H1 (cell line): ENCODE results near the gene ADPRHL1. TPM values are rescaled to one million over a fixed set of nuclear protein-coding genes. Genes with fewer than 3 reads are reported as not detected.

Experiments
- CTCF ChIA-PET: fragments of 300-600 bp; sonication (Branson Sonifier 250); formaldehyde crosslinking; loops from one replicate; lab custom pipeline; 2021; ENCODE audit not compliant: partially characterized antibody; lab: Charles Lee
- POLR2A ChIA-PET: fragments of 300-600 bp; sonication (Branson Sonifier 250); formaldehyde crosslinking; loops from one replicate; lab custom pipeline; 2021; ENCODE audit warnings: inconsistent platforms; ENCODE audit not compliant: partially characterized antibody; lab: Charles Lee
- DNase-seq, 2 experiments: peaks; one replicate each; pipeline versions ENCODE4 v3.0.0 to v3.0.0-alpha.2; 2010 to 2022; ENCODE audit warnings: low spot score in 2 of 2, low read depth in 1 of 2, mixed read lengths in 1 of 2
- FAIRE-seq: peaks from 2 replicates; lab custom pipeline; 2011; peaks lifted over from hg19 to GRCh38; lab: Jason Lieb, UNC
- H2AFZ ChIP-seq: 2 replicates; pipeline ENCODE4 v1.8.1; 2012; ENCODE audit warnings: low read length, inconsistent platforms
- H2AK5ac ChIP-seq: 2 replicates; pipeline ENCODE4 v1.6.1; 2013; ENCODE audit warnings: low read depth, low read length
- H2BK120ac ChIP-seq: replicated peaks from 2 replicates; pipeline ENCODE3; 2013; ENCODE audit warnings: low read depth, low read length, inconsistent platforms
- H2BK12ac ChIP-seq: 2 replicates; pipeline ENCODE4 v1.6.1; 2013; ENCODE audit warnings: low read depth, low read length
- H2BK15ac ChIP-seq: 2 replicates; pipeline ENCODE4 v1.6.1; 2013; ENCODE audit warnings: low read length
- H2BK20ac ChIP-seq: 2 replicates; pipeline ENCODE4 v1.6.1; 2013; ENCODE audit warnings: low read length
- H2BK5ac ChIP-seq: 2 replicates; pipeline ENCODE4 v1.6.1; 2013; ENCODE audit warnings: low read depth, low read length
- H3K14ac ChIP-seq: 2 replicates; pipeline ENCODE4 v1.6.1; 2013; ENCODE audit warnings: inconsistent platforms; ENCODE audit not compliant: insufficient read length
- H3K18ac ChIP-seq: 2 replicates; pipeline ENCODE4 v1.6.1; 2013; ENCODE audit warnings: low read length; ENCODE audit errors: extremely low read depth
- H3K23ac ChIP-seq: 2 replicates; pipeline ENCODE4 v1.6.1; 2013; ENCODE audit warnings: inconsistent platforms; ENCODE audit not compliant: insufficient read length
- H3K23me2 ChIP-seq: 2 replicates; pipeline ENCODE4 v1.6.1; 2013; ENCODE audit warnings: low read depth, low read length
- H3K27ac ChIP-seq: 2 replicates; pipeline ENCODE4 v1.6.1; 2011; ENCODE audit warnings: low read depth, low read length, inconsistent platforms
- H3K27me3 ChIP-seq, 4 experiments: replicated peaks in 1 of 4; 1 replicate in 1 of 4; 2 replicates in 3 of 4; pipeline versions ENCODE4 v1.6.1 to v1.8.1; 2011 to 2013; ENCODE audit warnings: low read length in 3 of 4, mild to moderate bottlenecking in 3 of 4, inconsistent platforms in 2 of 4, mixed read lengths in 2 of 4, moderate library complexity in 1 of 4; ENCODE audit not compliant: control insufficient read depth in 3 of 4, insufficient read depth in 3 of 4; ENCODE audit errors: extremely low read depth in 1 of 4
- H3K36me3 ChIP-seq, 4 experiments: 2 replicates each; pipeline versions ENCODE4 v1.6.1 to v1.8.1; 2011 to 2013; ENCODE audit warnings: mild to moderate bottlenecking in 4 of 4, low read length in 3 of 4, moderate library complexity in 2 of 4, control low read depth in 1 of 4, inconsistent platforms in 1 of 4; ENCODE audit not compliant: insufficient read depth in 4 of 4, control insufficient read depth in 2 of 4
- H3K4ac ChIP-seq: replicated peaks from 2 replicates; pipeline ENCODE3; 2013; ENCODE audit warnings: low read length, low read depth, mixed read lengths, inconsistent platforms; ENCODE audit not compliant: insufficient read length
- H3K4me1 ChIP-seq, 4 experiments: replicated peaks in 1 of 4; 1 replicate in 1 of 4; 2 replicates in 3 of 4; pipeline versions ENCODE4 v1.6.1 to v1.8.1; 2011 to 2013; ENCODE audit warnings: low read length in 3 of 4, inconsistent platforms in 2 of 4, mixed read lengths in 1 of 4; ENCODE audit not compliant: insufficient read depth in 4 of 4, control insufficient read depth in 3 of 4
- H3K4me2 ChIP-seq, 2 experiments: 2 replicates each; pipeline versions ENCODE4 v1.6.1 to v1.8.1; 2011 to 2013; ENCODE audit warnings: low read depth in 2 of 2, low read length in 2 of 2, control low read depth in 1 of 2, inconsistent platforms in 1 of 2, mild to moderate bottlenecking in 1 of 2; ENCODE audit not compliant: insufficient read depth in 1 of 2
- H3K4me3 ChIP-seq, 4 experiments: fragments of 200-600, 300-600 bp in 1 of 4; sonication (generic), shearing (Covaris generic), sonication (Bioruptor Twin) in 1 of 4; 2 replicates each; pipeline versions ENCODE4 v1.5.1 to v1.8.1; 2011 to 2016; ENCODE audit warnings: low read length in 4 of 4, low read depth in 3 of 4, control low read depth in 2 of 4, inconsistent platforms in 2 of 4, mild to moderate bottlenecking in 2 of 4, mixed read lengths in 1 of 4, moderate library complexity in 1 of 4; ENCODE audit not compliant: insufficient read depth in 2 of 4; ENCODE audit errors: extremely low read depth in 1 of 4
- H3K56ac ChIP-seq: replicated peaks from 2 replicates; pipeline ENCODE3; 2013; ENCODE audit warnings: low read depth, mild to moderate bottlenecking, mixed read lengths, low read length, inconsistent platforms; ENCODE audit not compliant: insufficient read length
- H3K79me1 ChIP-seq: 2 replicates; pipeline ENCODE4 v1.6.1; 2013; ENCODE audit warnings: low read depth, low read length, control low read depth
- H3K79me2 ChIP-seq, 2 experiments: 2 replicates each; pipeline versions ENCODE4 v1.6.1 to v1.8.1; 2012 to 2013; ENCODE audit warnings: low read length in 2 of 2, mild to moderate bottlenecking in 2 of 2, inconsistent platforms in 1 of 2; ENCODE audit not compliant: insufficient read depth in 2 of 2, control insufficient read depth in 1 of 2
- H3K9ac ChIP-seq, 4 experiments: replicated peaks in 1 of 4; 1 replicate in 1 of 4; 2 replicates in 3 of 4; pipeline versions ENCODE4 v1.6.1 to v1.8.1; 2011 to 2013; ENCODE audit warnings: low read depth in 3 of 4, low read length in 3 of 4, control low read depth in 2 of 4, mild to moderate bottlenecking in 2 of 4, moderate library complexity in 2 of 4, inconsistent platforms in 1 of 4; ENCODE audit errors: extremely low read depth in 1 of 4
- H3K9me3 ChIP-seq, 2 experiments: 2 replicates each; pipeline versions ENCODE4 v1.6.1 to v1.8.1; 2012 to 2013; ENCODE audit warnings: mild to moderate bottlenecking in 2 of 2, moderate library complexity in 2 of 2, control low read depth in 1 of 2, inconsistent platforms in 1 of 2, low read depth in 1 of 2, low read length in 1 of 2, mixed read lengths in 1 of 2; ENCODE audit not compliant: insufficient read depth in 2 of 2
- H4K20me1 ChIP-seq, 2 experiments: replicated peaks in 1 of 2; 2 replicates each; pipeline versions ENCODE3 to v1.8.1; 2011 to 2013; ENCODE audit warnings: inconsistent platforms in 2 of 2, low read length in 2 of 2, mild to moderate bottlenecking in 1 of 2; ENCODE audit not compliant: insufficient read depth in 2 of 2, control insufficient read depth in 1 of 2
- H4K5ac ChIP-seq: 2 replicates; pipeline ENCODE4 v1.6.1; 2013; ENCODE audit warnings: low read length, low read depth, mixed read lengths, inconsistent platforms; ENCODE audit not compliant: insufficient read length
- H4K8ac ChIP-seq: 2 replicates; pipeline ENCODE4 v1.8.0; 2013; ENCODE audit warnings: mild to moderate bottlenecking, moderate library complexity, low read length, inconsistent platforms; ENCODE audit not compliant: insufficient read depth; ENCODE audit errors: extremely low read depth
- H4K91ac ChIP-seq: replicated peaks from 2 replicates; pipeline ENCODE3; 2013; ENCODE audit warnings: low read length, mixed read lengths, inconsistent platforms; ENCODE audit not compliant: insufficient read length
- CREB1 ChIP-seq: IDR thresholded peaks from 2 replicates; pipeline ENCODE4 v1.6.1; 2012; ENCODE audit warnings: inconsistent platforms
- EGR1 ChIP-seq: IDR thresholded peaks from 2 replicates; pipeline ENCODE4 v1.6.1; 2011; ENCODE audit warnings: low read depth, low read length, borderline replicate concordance
- KDM1A ChIP-seq: fragments of 200-600, 300-600 bp; sonication (generic); IDR thresholded peaks from 2 replicates; pipeline ENCODE4 v1.7.1; 2016; ENCODE audit warnings: mild to moderate bottlenecking, low read length, borderline replicate concordance
- KDM5A ChIP-seq: fragments of 200-600 bp; IDR thresholded peaks from 2 replicates; pipeline ENCODE4 v1.7.1; 2012; ENCODE audit warnings: mild to moderate bottlenecking, low read length, inconsistent platforms, mixed read lengths
- NANOG ChIP-seq: IDR thresholded peaks from 2 replicates; pipeline ENCODE4 v1.6.1; 2011; ENCODE audit warnings: low read length, low read depth, mild to moderate bottlenecking, inconsistent platforms; ENCODE audit not compliant: insufficient read depth, poor library complexity, severe bottlenecking
- NRF1 ChIP-seq: IDR thresholded peaks from 2 replicates; pipeline ENCODE4 v1.6.1; 2011; ENCODE audit warnings: mild to moderate bottlenecking, low read depth, low read length, improper control_type of control experiment
- RBBP5 ChIP-seq: IDR thresholded peaks from 2 replicates; pipeline ENCODE4 v1.7.1; 2012; ENCODE audit warnings: low read depth, mild to moderate bottlenecking, inconsistent platforms, low read length, moderate library complexity, borderline replicate concordance
- SIRT6 ChIP-seq: IDR thresholded peaks from one replicate; pipeline ENCODE4 v1.7.1; 2012; ENCODE audit warnings: low read length, inconsistent platforms
- SP1 ChIP-seq: IDR thresholded peaks from 2 replicates; pipeline ENCODE4 v1.6.1; 2011; ENCODE audit warnings: low read depth, low read length
- TAF1 ChIP-seq: IDR thresholded peaks from 2 replicates; pipeline ENCODE4 v1.6.1; 2011; ENCODE audit warnings: mild to moderate bottlenecking, low read depth, low read length
- WGBS, 2 experiments: shearing (Covaris generic) in 1 of 2; methylation state at CpG; one replicate each; pipeline versions ENCODE4 v1.1.6 to v1.1.7; 2013 to 2015; ENCODE audit warnings: low lambda C conversion rate in 2 of 2, mixed read lengths in 2 of 2, inconsistent platforms in 1 of 2, low coverage in 1 of 2, missing lambda C conversion rate in 1 of 2; ENCODE audit not compliant: insufficient replicate concordance in 2 of 2, insufficient coverage in 1 of 2, insufficient read length in 1 of 2; ENCODE audit errors: extremely low coverage in 1 of 2, missing lambda C conversion rate in 1 of 2; 5-methylcytosine and 5-hydroxymethylcytosine counted together
- polyA plus RNA-seq, 7 experiments: library from polyadenylated mRNA; depleted of rRNA in 3 of 7; stranded (reverse) in 5 of 7; unstranded in 2 of 7; fragments of >200 nt in 5 of 7; fragments of 200-250 nt in 2 of 7; gene quantifications; 1 replicate in 5 of 7; 2 replicates in 1 of 7; 4 replicates in 1 of 7; pipeline versions ENCODE4 v1.2.1 to v1.2.3, GENCODE V29; 2011 to 2013; ENCODE audit warnings: missing spikeins in 2 of 7, mixed read lengths in 2 of 7
- total RNA-seq: library from RNA; stranded (reverse); fragmentation: NEBNext Ultra II Directional; extraction: Animal tissue kit (Norgen Biotek cat#: 25700); gene quantifications from 2 replicates; pipeline ENCODE4 v1.2.1, GENCODE V29; 2021
- TF ChIP-seq, protein P1 (sequence below): IDR thresholded peaks from 2 replicates; pipeline ENCODE4 v1.6.1; 2012; ENCODE audit warnings: low read length, inconsistent platforms
- TF ChIP-seq, protein P2 (sequence below): IDR thresholded peaks from 2 replicates; pipeline ENCODE4 v1.6.1; 2012; ENCODE audit warnings: inconsistent platforms

The ADPRHL1 gene
- total and polyA plus RNA-seq, 2 of the 8 experiments (the other 6 are each of a cell fraction or from before 2014, with no cell fraction given): 0.74 to 1.7 TPM

DNA sequence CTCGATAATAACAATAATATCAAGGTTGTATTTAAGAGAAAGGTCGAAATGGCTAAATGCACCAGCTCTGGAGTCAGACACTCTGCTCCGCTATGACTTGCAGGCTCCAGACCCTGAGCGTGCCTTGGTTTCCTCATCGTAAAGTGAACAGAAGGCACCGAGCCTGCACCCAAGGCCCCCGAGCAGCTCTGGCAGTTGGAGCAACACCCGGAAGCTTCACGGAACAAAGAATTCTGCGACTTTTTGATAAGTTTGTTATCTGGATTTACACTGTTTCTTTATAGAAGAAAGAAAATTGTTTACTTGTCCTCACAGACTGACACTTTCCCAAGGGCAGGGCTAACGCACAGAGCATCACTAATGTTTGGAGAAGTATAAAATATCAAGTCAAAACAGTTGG is 93.7 kb downstream of the ADPRHL1 start:
- DNase-seq: no peak
- ChIA-PET CTCF (interaction anchor here (0.7 to 2.8 kb wide), 5 partner anchors 10 to 836 kb away, joined by 3 to 13 read pairs (median 4); no protein-coding TSS in a partner anchor), POLR2A (interaction anchor here (0.8 to 1.9 kb wide), 11 partner anchors 9 to 48 kb away, joined by 3 to 8 read pairs (median 3); no protein-coding TSS in a partner anchor)
- H2BK5ac ChIP-seq: no peak overlapping the region
- peaks cover 3 to 60% of the 10 kb centered on the region in 2 experiments for H3K79me2 ChIP-seq
- H3K4me1 ChIP-seq: peaks cover 2 to 6% (median 4%) of the 10 kb centered on the region in 4 experiments
- H3K56ac ChIP-seq: no peak overlapping the region
- peaks cover 4 to 10% of the 10 kb centered on the region in 2 experiments for H4K20me1 ChIP-seq
- H3K23me2 ChIP-seq: peaks cover 10% of the 10 kb centered on the region; the same call in 1 of the 2 replicates
- H3K27me3 ChIP-seq: no peaks in the 10 kb centered on the region
- no peak overlapping the region for H3K18ac ChIP-seq
- no peak overlapping the region for H3K4me2 ChIP-seq
- H3K27ac ChIP-seq: no peak overlapping the region
- H2BK12ac ChIP-seq: no peak overlapping the region
- H4K91ac ChIP-seq: no peak overlapping the region
- H3K79me1 ChIP-seq: peaks cover 9% of the 10 kb centered on the region
- no peak overlapping the region for H3K4ac ChIP-seq
- FAIRE-seq: no peak
- no peak overlapping the region for H2BK15ac ChIP-seq
- no peak overlapping the region for H3K23ac ChIP-seq
- no peak overlapping the region for H2AK5ac ChIP-seq
- peaks cover 3 to 38% (median 16%) of the 10 kb centered on the region in 4 experiments for H3K36me3 ChIP-seq
- H3K14ac ChIP-seq: no peak overlapping the region
- H2AFZ ChIP-seq: no peak overlapping the region
- WGBS, 2 experiments: 85% methylated on average over 11 of the region's 11 CpGs; no CpG with 5 or more reads in 1 of the 2 experiments
- no peak overlapping the region for H2BK20ac ChIP-seq
- H3K9me3 ChIP-seq: no peaks in the 10 kb centered on the region
- no peak overlapping the region for H3K4me3 ChIP-seq
- no peak overlapping the region for H3K9ac ChIP-seq
- no peak overlapping the region for H4K8ac ChIP-seq
- H2BK120ac ChIP-seq: no peak overlapping the region
- H4K5ac ChIP-seq: no peak overlapping the region
- TF ChIP-seq SP1: no peak
- no peak for TF ChIP-seq KDM1A
- TF ChIP-seq, protein P1, sequence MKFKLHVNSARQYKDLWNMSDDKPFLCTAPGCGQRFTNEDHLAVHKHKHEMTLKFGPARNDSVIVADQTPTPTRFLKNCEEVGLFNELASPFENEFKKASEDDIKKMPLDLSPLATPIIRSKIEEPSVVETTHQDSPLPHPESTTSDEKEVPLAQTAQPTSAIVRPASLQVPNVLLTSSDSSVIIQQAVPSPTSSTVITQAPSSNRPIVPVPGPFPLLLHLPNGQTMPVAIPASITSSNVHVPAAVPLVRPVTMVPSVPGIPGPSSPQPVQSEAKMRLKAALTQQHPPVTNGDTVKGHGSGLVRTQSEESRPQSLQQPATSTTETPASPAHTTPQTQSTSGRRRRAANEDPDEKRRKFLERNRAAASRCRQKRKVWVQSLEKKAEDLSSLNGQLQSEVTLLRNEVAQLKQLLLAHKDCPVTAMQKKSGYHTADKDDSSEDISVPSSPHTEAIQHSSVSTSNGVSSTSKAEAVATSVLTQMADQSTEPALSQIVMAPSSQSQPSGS: no peak
- TF ChIP-seq RBBP5: no peak
- no peak for TF ChIP-seq SIRT6
- TF ChIP-seq EGR1: no peak
- TF ChIP-seq NANOG: no peak
- no peak for TF ChIP-seq CREB1
- no peak for TF ChIP-seq TAF1
- TF ChIP-seq KDM5A: no peak
- TF ChIP-seq, protein P2, sequence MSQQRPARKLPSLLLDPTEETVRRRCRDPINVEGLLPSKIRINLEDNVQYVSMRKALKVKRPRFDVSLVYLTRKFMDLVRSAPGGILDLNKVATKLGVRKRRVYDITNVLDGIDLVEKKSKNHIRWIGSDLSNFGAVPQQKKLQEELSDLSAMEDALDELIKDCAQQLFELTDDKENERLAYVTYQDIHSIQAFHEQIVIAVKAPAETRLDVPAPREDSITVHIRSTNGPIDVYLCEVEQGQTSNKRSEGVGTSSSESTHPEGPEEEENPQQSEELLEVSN: no peak
- TF ChIP-seq NRF1: no peak
